GM19438 (cell line): ENCODE results near the gene IL17RE.

Experiments
- ATAC-seq: cut with Tn5 transposase; IDR thresholded peaks from one replicate; pipeline ENCODE4 v1.9.1; 2021; ENCODE audit warnings: low read depth; ENCODE audit not compliant: unreplicated experiment

The IL17RE gene

DNA sequence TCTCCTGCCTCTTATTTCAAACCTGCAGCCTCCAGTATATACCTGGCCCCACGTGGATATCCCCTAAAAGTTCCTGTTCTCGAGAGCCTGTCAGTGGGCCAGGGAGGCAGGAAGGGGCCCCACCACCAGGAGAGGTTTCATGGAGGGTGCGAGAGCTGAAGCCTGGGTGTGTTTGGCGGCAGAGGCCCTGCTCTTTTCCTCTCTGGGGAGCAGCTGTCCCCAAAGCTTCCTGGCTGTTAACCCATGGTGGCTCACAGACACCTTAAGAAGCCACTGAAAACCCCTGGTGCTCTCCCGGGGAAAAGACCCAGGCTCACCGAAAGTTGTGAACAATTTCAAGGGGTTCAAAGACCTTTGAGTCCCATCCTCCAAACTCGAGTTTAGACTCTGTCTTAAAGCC, 48.5 kb downstream of the IL17RE start:
- ATAC-seq, result peak; percentile 49

DNA sequence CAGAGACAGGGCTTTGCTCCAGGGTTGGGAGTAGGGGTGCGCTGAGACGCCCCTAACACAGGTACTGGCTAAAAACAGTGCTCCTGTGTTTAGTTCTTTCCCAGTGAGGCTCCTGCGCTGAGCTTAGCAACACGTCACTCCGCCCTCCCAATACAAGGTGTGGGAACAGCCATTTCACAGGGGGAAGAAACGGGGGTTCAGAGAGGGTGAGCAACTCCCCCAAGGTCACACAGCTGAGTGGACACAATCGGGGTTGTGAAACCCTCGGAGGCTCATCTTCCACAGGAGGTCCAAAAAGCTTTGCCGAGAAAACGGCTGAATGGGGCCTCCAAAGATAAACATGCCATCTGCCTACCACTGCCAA, 48.9 kb downstream of the IL17RE start:
- ATAC-seq, result peak; percentile 16

DNA sequence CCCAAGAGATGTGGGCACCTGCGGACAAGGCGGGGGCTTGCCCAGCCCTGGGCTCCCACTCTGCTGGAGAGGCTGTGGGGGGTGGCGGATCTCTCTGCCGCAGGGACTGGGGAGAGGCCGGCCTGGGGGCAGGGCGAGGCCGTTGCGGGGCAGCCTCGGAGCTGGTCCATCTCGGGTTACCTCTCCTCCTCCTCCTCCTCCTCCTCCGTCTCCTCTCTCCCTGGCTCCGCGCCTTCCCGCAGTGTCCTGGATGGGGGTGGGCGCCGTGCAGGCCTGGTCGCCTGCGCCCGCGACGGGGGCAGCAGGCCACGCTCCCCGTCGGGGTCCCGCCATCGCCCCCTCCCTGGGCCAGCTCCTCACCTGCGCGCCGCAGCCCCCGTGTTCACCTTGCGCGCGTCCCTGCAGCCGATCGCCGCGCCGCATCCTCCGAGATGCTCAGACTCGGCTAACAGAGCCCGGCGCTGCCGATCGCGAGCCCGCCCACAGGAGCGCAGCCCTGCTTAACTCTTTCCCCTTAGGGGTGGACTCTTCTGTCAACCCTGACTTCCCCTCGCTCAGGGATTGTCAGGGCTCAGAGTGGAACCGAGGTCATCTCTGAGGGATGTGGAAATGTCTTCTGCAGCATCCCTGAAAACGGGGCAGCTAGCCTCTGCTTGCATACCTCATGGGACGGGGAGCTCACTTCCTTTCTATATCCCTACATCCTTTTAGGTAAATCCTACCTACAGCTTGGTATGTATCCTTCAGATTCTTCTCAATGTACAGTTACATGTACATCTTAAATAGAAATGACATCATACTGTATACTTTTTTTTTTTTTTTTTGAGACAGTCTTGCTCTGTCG, 49.5 kb downstream of the IL17RE start, which contains the start of gene PRRT3:
Gene PRRT3, minus strand, starts transcription at position 447 of the 844 bp plus-strand sequence. CDS start 2,293 bp downstream, outside the sequence.
- ATAC-seq, result peak; percentile 59

DNA sequence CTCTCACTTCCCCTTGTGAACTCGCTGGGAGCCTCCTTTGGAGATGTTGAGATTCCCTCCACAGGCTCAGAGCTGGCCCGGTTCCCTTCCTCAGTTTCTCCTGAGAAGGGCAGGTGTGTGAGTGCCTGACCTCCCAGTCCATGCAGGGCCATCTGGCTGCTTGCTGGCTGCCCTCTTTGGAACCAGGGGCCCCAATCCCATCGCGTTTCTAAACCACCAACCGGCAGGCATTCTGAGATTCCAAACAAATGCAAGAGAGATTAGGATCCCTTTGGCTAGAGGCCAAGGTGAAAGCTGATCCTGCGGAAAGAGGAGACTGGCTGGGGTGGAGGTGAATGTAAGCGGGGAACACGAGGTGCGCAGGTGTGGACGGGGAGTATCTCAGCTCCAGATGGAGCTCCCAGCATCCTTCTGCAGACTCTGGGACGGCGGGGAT, 52.4 kb downstream of the IL17RE start:
- no peak for ATAC-seq

DNA sequence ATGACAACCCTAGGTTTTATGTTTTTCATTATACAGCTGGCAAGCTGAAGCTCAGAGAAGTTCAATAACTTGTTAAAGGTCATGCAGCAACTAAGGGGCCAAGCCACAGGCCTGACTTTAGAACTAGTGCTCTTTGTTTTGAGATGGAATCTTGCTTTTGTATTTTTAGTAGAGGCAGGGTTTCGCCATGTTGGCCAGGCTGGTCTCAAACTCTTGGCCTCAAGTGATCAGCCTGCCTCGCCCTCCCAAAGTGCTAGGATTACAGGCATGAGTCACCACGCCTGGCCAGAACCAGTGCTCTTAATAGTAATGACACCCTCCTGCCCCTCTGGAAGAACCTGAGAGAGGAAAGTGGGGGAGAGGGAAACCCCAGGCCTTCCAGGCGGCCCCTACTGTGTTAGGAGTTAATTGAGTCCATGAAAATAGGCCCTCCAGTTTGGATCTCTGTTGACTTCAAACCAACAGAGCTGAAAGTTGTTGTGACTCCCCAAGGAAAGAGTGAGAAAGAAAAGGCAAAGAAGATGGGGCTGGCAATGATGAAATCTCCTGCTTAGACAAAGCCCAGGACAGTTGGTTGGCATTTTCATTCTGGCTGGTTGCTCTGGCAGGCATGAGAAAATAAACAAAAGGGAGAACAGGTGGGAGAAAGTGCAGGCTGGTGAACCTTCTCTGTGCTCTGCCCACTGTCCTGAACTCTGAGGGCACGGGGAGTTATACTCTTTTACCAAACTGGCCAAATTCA, 53.1 kb downstream of the IL17RE start:
- ATAC-seq, result no peak

DNA sequence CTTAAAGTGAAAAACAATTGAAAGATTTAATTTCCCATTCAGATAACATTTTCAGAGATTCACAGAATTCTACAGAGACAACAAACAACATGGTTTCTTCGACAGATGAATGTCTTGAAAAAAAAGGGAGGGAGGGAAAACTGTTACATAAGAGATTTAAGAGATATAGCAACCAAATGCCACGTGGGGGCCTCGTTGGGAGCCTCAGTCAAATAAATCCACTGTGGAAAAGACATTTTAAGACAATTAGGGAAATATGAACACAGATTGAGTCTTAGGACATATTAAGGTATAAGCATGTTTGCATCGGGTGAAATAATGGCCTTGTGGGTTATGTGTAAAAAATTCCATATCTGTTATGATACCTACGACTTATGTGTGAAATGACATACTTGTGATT, 54.6 kb downstream of the IL17RE start:
- ATAC-seq, result no peak

DNA sequence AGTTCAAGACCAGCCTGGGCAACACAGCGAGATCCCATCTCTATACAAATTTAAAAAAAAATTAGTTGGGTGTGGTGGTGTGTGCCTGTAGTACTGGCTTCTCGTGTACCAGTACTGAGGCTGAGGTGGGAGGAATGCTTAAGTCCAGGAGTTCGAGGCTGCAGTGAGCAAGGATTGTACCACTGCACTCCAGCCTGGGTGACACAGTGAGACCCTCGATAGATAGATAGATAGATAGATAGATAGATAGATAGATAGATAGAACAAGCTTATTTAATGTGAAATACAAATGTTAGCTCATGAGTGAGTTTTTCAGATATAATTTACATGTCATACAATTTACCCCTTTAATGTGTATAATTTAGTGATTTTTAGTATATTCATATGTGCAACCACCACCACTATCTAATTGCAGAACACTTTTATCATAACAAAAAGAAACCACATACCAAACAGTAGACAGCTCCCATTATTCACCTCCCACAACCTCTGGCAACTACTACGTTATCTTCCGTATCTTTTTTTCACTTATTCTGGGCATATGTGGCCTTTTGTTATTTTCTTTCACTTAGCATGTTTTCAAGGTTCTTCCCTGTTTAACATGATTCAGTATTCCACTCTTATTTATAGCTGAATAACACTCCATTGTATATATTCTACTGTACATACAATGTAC, 62.7 kb downstream of the IL17RE start:
- ATAC-seq, result no peak
